DND-41 (cell line): Measurements from ENCODE around the gene NOC2L.
A peak's percentile ranks its signal among the peaks of the same experiment; 100 is the strongest.

ENCODE experiments used
- ATAC-seq: fragments of 200-7000 bp; cut with Tn5 transposase; 3 replicates; pipeline ENCODE4 v1.9.1; 2021; ENCODE audit warnings: low read depth; ENCODE audit not compliant: insufficient read depth
- DNase-seq: peaks from one replicate; pipeline ENCODE4 v3.0.0-alpha.2; 2020
- H2AFZ ChIP-seq: 2 replicates; pipeline ENCODE4 v1.6.0; 2012; ENCODE audit warnings: low read depth, low read length
- H3K27ac ChIP-seq: 2 replicates; pipeline ENCODE4 v1.5.1; 2012; ENCODE audit warnings: low read length, inconsistent platforms
- H3K27me3 ChIP-seq: fragments of 200-600 bp; sonication (generic); 2 replicates; pipeline ENCODE4 v1.6.0; 2012; ENCODE audit warnings: low read length, mild to moderate bottlenecking, inconsistent platforms; ENCODE audit not compliant: insufficient read depth, poor library complexity
- H3K36me3 ChIP-seq: 2 replicates; pipeline ENCODE4 v1.5.1; 2012; ENCODE audit warnings: low read length, inconsistent platforms; ENCODE audit not compliant: insufficient read depth
- H3K4me1 ChIP-seq: 2 replicates; pipeline ENCODE4 v1.5.1; 2012; ENCODE audit warnings: mild to moderate bottlenecking, low read length; ENCODE audit not compliant: insufficient read depth
- H3K4me2 ChIP-seq: 2 replicates; pipeline ENCODE4 v1.6.0; 2012; ENCODE audit warnings: mild to moderate bottlenecking, moderate library complexity, low read length, inconsistent platforms; ENCODE audit not compliant: insufficient read depth
- H3K4me3 ChIP-seq, 2 experiments: fragments of 200-600 bp in 1 of 2; shearing (Covaris generic) in 1 of 2; 2 replicates each; pipeline ENCODE4 v1.5.1; 2012 to 2016; ENCODE audit warnings: inconsistent platforms in 2 of 2, low read length in 2 of 2, mild to moderate bottlenecking in 2 of 2, low read depth in 1 of 2, moderate library complexity in 1 of 2
- H3K79me2 ChIP-seq: 2 replicates; pipeline ENCODE4 v1.6.0; 2012; ENCODE audit warnings: low read length, inconsistent platforms; ENCODE audit not compliant: insufficient read depth
- H3K9ac ChIP-seq: 2 replicates; pipeline ENCODE4 v1.6.0; 2012; ENCODE audit warnings: low read depth, mild to moderate bottlenecking, inconsistent platforms, low read length, moderate library complexity
- H3K9me3 ChIP-seq: 2 replicates; pipeline ENCODE4 v1.5.1; 2012; ENCODE audit warnings: low read length, moderate library complexity, mild to moderate bottlenecking, inconsistent platforms; ENCODE audit not compliant: insufficient read depth, severe bottlenecking
- H4K20me1 ChIP-seq: 2 replicates; pipeline ENCODE4 v1.6.0; 2012; ENCODE audit warnings: low read length; ENCODE audit not compliant: insufficient read depth
- CTCF ChIP-seq: IDR thresholded peaks from 2 replicates; pipeline ENCODE4 v1.5.1; 2012; ENCODE audit warnings: borderline replicate concordance, low read length, moderate library complexity, mild to moderate bottlenecking; ENCODE audit not compliant: poor library complexity, severe bottlenecking; ENCODE audit errors: extremely low read depth
- EZH2 ChIP-seq: IDR thresholded peaks from 3 replicates; pipeline ENCODE4 v1.6.1; 2012; ENCODE audit warnings: borderline replicate concordance, low read depth, mild to moderate bottlenecking, moderate library complexity, low read length, inconsistent platforms; ENCODE audit not compliant: severe bottlenecking

Gene NOC2L

GRCh38 chr1:923131-923990, 35.7 kb downstream of the NOC2L start, which contains the start of gene SAMD11:
TSS of gene SAMD11 (plus strand) at chr1:923923. CDS start at chr1:924432, 509 bp downstream.
- Histone ChIP-seq H3K79me2 (no peaks in the 10 kb centered on the region), H3K4me1 (peaks cover 35% of the 10 kb centered on the region), H3K9ac (no peak within 1 kb of the TSS; the same call in 1 of the 2 replicates), H3K27me3 (peaks cover 83% of the 10 kb centered on the region), H3K9me3 (no peaks in the 10 kb centered on the region), H4K20me1 (peaks cover 87% of the 10 kb centered on the region), H2AFZ (no peak within 1 kb of the TSS), H3K27ac (no peak within 1 kb of the TSS), H3K36me3 (no peaks in the 10 kb centered on the region), H3K4me2 (peak within 1 kb of the TSS; percentile 59), H3K4me3 (peak within 1 kb of the TSS in 1 of 2 experiments; percentile 40; a peak in 2 of 4 replicates)
- ATAC-seq (peak; percentile 69), DNase-seq (peak; percentile 85)
- no peak for TF ChIP-seq CTCF
- TF ChIP-seq EZH2, result peak; percentile 95

DNA sequence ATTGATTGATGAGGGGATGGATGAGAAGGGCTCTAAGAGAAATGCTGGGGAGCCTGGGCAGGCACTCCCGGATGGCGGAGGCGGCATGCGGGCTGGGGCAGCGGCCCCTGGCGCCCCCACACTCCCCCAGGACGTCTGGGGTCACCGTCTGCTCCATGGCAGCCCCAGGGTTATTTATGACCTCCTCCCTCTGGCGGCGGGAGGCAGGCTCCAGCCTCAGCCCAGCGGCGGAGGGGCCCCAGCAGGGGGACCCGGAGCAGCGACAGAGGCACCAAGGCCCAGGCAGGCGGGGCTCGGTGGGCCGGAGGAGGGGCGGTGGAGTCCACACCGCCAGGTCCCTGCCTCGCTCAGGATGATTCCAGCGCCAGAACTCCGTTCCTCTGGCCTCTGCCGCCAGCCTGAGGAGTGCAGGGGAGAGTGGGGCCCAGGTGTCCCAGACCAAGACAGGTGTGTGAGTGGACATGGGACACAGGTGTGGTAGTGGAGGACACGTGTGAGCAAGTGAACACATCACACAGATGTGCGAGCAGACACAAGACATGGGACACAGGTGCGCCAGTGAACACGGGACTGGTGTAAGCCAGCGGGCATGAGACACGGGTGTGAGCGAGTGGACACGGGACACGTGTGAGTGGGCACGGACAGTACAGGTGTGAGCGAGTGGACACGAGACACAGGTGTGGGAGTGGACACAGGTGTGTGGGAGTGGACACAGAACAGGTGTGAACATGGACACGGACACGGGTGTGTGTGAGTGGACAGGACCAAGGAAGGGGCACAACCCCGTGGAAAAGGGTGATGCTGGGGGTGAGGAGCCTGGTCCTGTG, 37.8 kb downstream of the NOC2L start:
- H3K4me3 ChIP-seq, result 0 out of 4 replicates have a peak overlapping the region, but pooled peaks of 1 of the 2 experiments have one; percentile 28
- H3K36me3 ChIP-seq, result no peaks in the 10 kb centered on the region
- H3K27me3 ChIP-seq, result peaks cover 73% of the 10 kb centered on the region
- no peak overlapping the region for H3K9ac ChIP-seq
- no peak overlapping the region for H2AFZ ChIP-seq
- ATAC-seq (peak; percentile 78), DNase-seq (peak; percentile 69)
- H4K20me1 ChIP-seq, result peaks cover 74% of the 10 kb centered on the region
- peak overlapping the region; percentile 47 for H3K4me2 ChIP-seq
- peak; percentile 34 for TF ChIP-seq EZH2
- peak; percentile 47 for TF ChIP-seq CTCF
- H3K4me1 ChIP-seq, result peaks cover 35% of the 10 kb centered on the region
- no peaks in the 10 kb centered on the region for H3K79me2 ChIP-seq
- no peaks in the 10 kb centered on the region for H3K9me3 ChIP-seq
- no peak overlapping the region for H3K27ac ChIP-seq

GRCh38 chr1:920521-920920, 38.5 kb downstream of the NOC2L start:
- Histone ChIP-seq H3K79me2 (no peaks in the 10 kb centered on the region), H3K9ac (no peak overlapping the region), H3K4me2 (peak overlapping the region; percentile 47), H3K27me3 (peaks cover 66% of the 10 kb centered on the region), H2AFZ (no peak overlapping the region), H3K4me3 (no peak overlapping the region), H4K20me1 (peaks cover 67% of the 10 kb centered on the region), H3K27ac (no peak overlapping the region), H3K9me3 (no peaks in the 10 kb centered on the region), H3K36me3 (no peaks in the 10 kb centered on the region), H3K4me1 (peaks cover 35% of the 10 kb centered on the region)
- DNase-seq, result no peak
- TF ChIP-seq CTCF (no peak), EZH2 (no peak)
- 0 out of 3 replicates have a peak, but pooled peaks have one; percentile 5 for ATAC-seq
